HCT116 (cell line): Measurements from ENCODE around the gene CFAP92. TPM values are rescaled to one million over a fixed set of nuclear protein-coding genes. Genes with fewer than 3 reads are reported as not detected.

ENCODE experiments used
- ATAC-seq: fragments of 200-7000 bp; cut with Tn5 transposase; 2 replicates; pipeline ENCODE4 v1.9.1; 2020; ENCODE audit warnings: mild to moderate bottlenecking, moderate library complexity
- BruUV-seq: library from RNA; stranded (reverse); fragments of 400-500 nt; replicated peaks from 2 replicates; lab custom pipeline; 2021; lab: Mats Ljungman, UMichigan
- CTCF ChIA-PET: fragments of 300-600 bp; sonication (Branson Sonifier 250); formaldehyde crosslinking; loops from one replicate; lab custom pipeline; 2021; ENCODE audit warnings: antibody characterized with exemption; lab: Charles Lee
- POLR2A ChIA-PET: fragments of 300-600, 350-600 bp; sonication (Branson Sonifier 250); formaldehyde crosslinking; loops from one replicate; lab custom pipeline; 2021; ENCODE audit warnings: antibody characterized with exemption; lab: Charles Lee
- RAD21 ChIA-PET, 2 experiments: fragments of 300-600 bp; sonication (Branson Sonifier 250); formaldehyde crosslinking; loops; one replicate each; lab custom pipeline; 2023; ENCODE audit warnings: low total read pairs in 2 of 2; ENCODE audit not compliant: uncharacterized antibody in 2 of 2, unreplicated experiment in 2 of 2, low non-redundant PET in 1 of 2; lab: Charles Lee
- DNase-seq: peaks from one replicate; pipeline ENCODE4 v3.0.0-alpha.2; 2010; ENCODE audit warnings: low read depth, low spot score
- H2AFZ ChIP-seq: fragments of 200-600 bp; shearing (Covaris generic), sonication (generic); 2 replicates; pipeline ENCODE4 v1.6.1; 2017; ENCODE audit warnings: low read depth, mixed run types, mixed read lengths, antibody characterized with exemption, low read length; ENCODE audit not compliant: poor library complexity, severe bottlenecking
- H3K27ac ChIP-seq: 2 replicates; pipeline ENCODE4 v1.5.1; 2012; ENCODE audit warnings: low read depth, low read length
- H3K27me3 ChIP-seq: fragments of 200-600 bp; sonication (generic); 2 replicates; pipeline ENCODE4 v1.6.1; 2016; ENCODE audit warnings: mixed run types, low read length, mixed read lengths; ENCODE audit not compliant: insufficient read depth
- H3K36me3 ChIP-seq, 2 experiments: fragments of 200-500 bp in 1 of 2; fragments of 200-600 bp in 1 of 2; sonication (Bioruptor generic) in 1 of 2; sonication (generic) in 1 of 2; 2 replicates each; pipeline versions ENCODE4 v1.5.1 to v1.6.1; 2014 to 2016; ENCODE audit warnings: low read length in 2 of 2, inconsistent platforms in 1 of 2, mixed read lengths in 1 of 2, mixed run types in 1 of 2; ENCODE audit not compliant: insufficient read depth in 2 of 2, control insufficient read depth in 1 of 2
- H3K4me1 ChIP-seq, 2 experiments: fragments of 200-600 bp in 1 of 2; sonication (generic) in 1 of 2; 2 replicates each; pipeline versions ENCODE4 v1.5.1 to v1.6.1; 2012 to 2017; ENCODE audit warnings: low read length in 2 of 2, inconsistent platforms in 1 of 2, mild to moderate bottlenecking in 1 of 2, mixed read lengths in 1 of 2, mixed run types in 1 of 2, moderate library complexity in 1 of 2; ENCODE audit not compliant: insufficient read depth in 2 of 2, control insufficient read depth in 1 of 2
- H3K4me2 ChIP-seq: fragments of 200-600 bp; sonication (generic); 2 replicates; pipeline ENCODE4 v1.6.1; 2017; ENCODE audit warnings: mixed run types, low read length, mixed read lengths
- H3K4me3 ChIP-seq, 2 experiments: fragments of 200-600 bp in 1 of 2; sonication (generic) in 1 of 2; replicated peaks in 1 of 2; 2 replicates each; pipeline ENCODE4 v1.5.1; 2011 to 2016; ENCODE audit warnings: low read length in 2 of 2, control low read depth in 1 of 2, low read depth in 1 of 2, mild to moderate bottlenecking in 1 of 2, mixed read lengths in 1 of 2, mixed run types in 1 of 2
- H3K79me2 ChIP-seq: fragments of 200-600 bp; sonication (generic); 2 replicates; pipeline ENCODE4 v1.6.1; 2017; ENCODE audit warnings: mild to moderate bottlenecking, mixed run types, low read length, moderate library complexity, mixed read lengths; ENCODE audit not compliant: insufficient read depth
- H3K9ac ChIP-seq: fragments of 200-600 bp; sonication (generic); 2 replicates; pipeline ENCODE4 v1.6.1; 2016; ENCODE audit warnings: low read length, mixed read lengths
- H3K9me2 ChIP-seq: fragments of 200-600 bp; sonication (generic), shearing (Covaris generic); 2 replicates; pipeline ENCODE4 v1.6.1; 2017; ENCODE audit warnings: mixed run types, mild to moderate bottlenecking, moderate library complexity; ENCODE audit not compliant: insufficient read depth
- H3K9me3 ChIP-seq, 2 experiments: fragments of 200-500 bp in 1 of 2; fragments of 200-600 bp in 1 of 2; sonication (Bioruptor generic) in 1 of 2; sonication (generic) in 1 of 2; 2 replicates each; pipeline ENCODE4 v1.6.1; 2014 to 2017; ENCODE audit warnings: low read length in 2 of 2, mixed read lengths in 2 of 2, inconsistent platforms in 1 of 2, low read depth in 1 of 2, mild to moderate bottlenecking in 1 of 2, mixed run types in 1 of 2, moderate library complexity in 1 of 2; ENCODE audit not compliant: control insufficient read depth in 1 of 2, insufficient read depth in 1 of 2
- H4K20me1 ChIP-seq: fragments of 200-600 bp; sonication (generic), shearing (Covaris generic); 2 replicates; pipeline ENCODE4 v1.6.1; 2017; ENCODE audit warnings: mixed run types, mild to moderate bottlenecking, moderate library complexity; ENCODE audit not compliant: insufficient read depth
- ATF3 ChIP-seq: IDR thresholded peaks from 2 replicates; pipeline ENCODE4 v1.6.1; 2012
- CBX3 ChIP-seq: IDR thresholded peaks from 2 replicates; pipeline ENCODE4 v1.6.1; 2012; ENCODE audit warnings: low read depth
- CTCF ChIP-seq, 3 experiments: fragments of 200-600 bp in 1 of 3; sonication (generic) in 1 of 3; IDR thresholded peaks in 2 of 3; conservative IDR thresholded peaks in 1 of 3; 2 replicates each; pipeline ENCODE4 v1.5.1; 2012 to 2017; ENCODE audit warnings: low read depth in 2 of 3, low read length in 2 of 3, antibody characterized with exemption in 1 of 3, borderline replicate concordance in 1 of 3, control low read depth in 1 of 3, mild to moderate bottlenecking in 1 of 3, mixed read lengths in 1 of 3, mixed run types in 1 of 3, moderate library complexity in 1 of 3; ENCODE audit not compliant: insufficient read depth in 1 of 3
- JUND ChIP-seq: IDR thresholded peaks from 2 replicates; pipeline ENCODE4 v1.6.1; 2012
- POLR2A ChIP-seq: IDR thresholded peaks from 2 replicates; pipeline ENCODE4 v1.7.0; 2011; ENCODE audit warnings: borderline replicate concordance; ENCODE audit not compliant: insufficient read depth, insufficient read length; ENCODE audit errors: extremely low read depth
- POLR2AphosphoS5 ChIP-seq: IDR thresholded peaks from 2 replicates; pipeline ENCODE4 v1.6.1; 2011; ENCODE audit warnings: mild to moderate bottlenecking, low read depth, low read length, moderate library complexity
- REST ChIP-seq: IDR thresholded peaks from 2 replicates; pipeline ENCODE4 v1.6.1; 2012; ENCODE audit warnings: low read depth
- TCF7L2 ChIP-seq: IDR thresholded peaks from 2 replicates; pipeline ENCODE4 v1.7.0; 2011; ENCODE audit warnings: borderline replicate concordance, inconsistent platforms; ENCODE audit not compliant: insufficient read depth, insufficient read length; ENCODE audit errors: extremely low read depth
- ZFX ChIP-seq: fragments of 450-650 bp; IDR thresholded peaks from 2 replicates; pipeline ENCODE4 v1.6.1; 2017
- ZNF274 ChIP-seq: fragments of 200-500 bp; sonication (Bioruptor generic); IDR thresholded peaks from 2 replicates; pipeline ENCODE4 v1.6.1; 2014; ENCODE audit warnings: mild to moderate bottlenecking, low read depth, low read length, inconsistent platforms
- intact Hi-C: fragments of 100-400 bp; cut with micrococcal nuclease; formaldehyde crosslinking; loops from 2 replicates; pipeline ENCODE4 v1.10.0; 2022
- total RNA-seq: library from RNA; stranded (reverse); gene quantifications from one replicate; pipeline ENCODE4 v1.2.1, GENCODE V29; 2021; ENCODE audit not compliant: unreplicated experiment
- TF ChIP-seq, protein P1 (sequence below): IDR thresholded peaks from 2 replicates; pipeline ENCODE4 v1.6.1; 2011; ENCODE audit warnings: mild to moderate bottlenecking, low read length, moderate library complexity; ENCODE audit not compliant: insufficient replicate concordance; ENCODE audit errors: extremely low read depth

CFAP92 gene
- total RNA-seq, 1 experiment from 2014 or later = 3.6 TPM

GRCh38 chr3:128923576-128923975, 70.3 kb downstream of the CFAP92 start:
- no TSS peak for BruUV-seq
- Histone ChIP-seq H3K9me2 (no peaks in the 10 kb centered on the region), H4K20me1 (no peaks in the 10 kb centered on the region), H3K27me3 (no peaks in the 10 kb centered on the region), H3K79me2 (no peaks in the 10 kb centered on the region), H3K9me3 (peaks cover 8 to 21% of the 10 kb centered on the region in 2 experiments; a peak in 2 of 4 replicates), H3K36me3 (peaks cover 0 to 10% of the 10 kb centered on the region in 2 experiments; a peak in 1 of 4 replicates), H2AFZ (no peak overlapping the region), H3K4me2 (no peak overlapping the region), H3K27ac (no peak overlapping the region), H3K4me1 (no peaks in the 10 kb centered on the region), H3K9ac (no peak overlapping the region), H3K4me3 (no peak overlapping the region)
- no peak for TF ChIP-seq JUND
- TF ChIP-seq CBX3 = no peak
- no peak for TF ChIP-seq POLR2AphosphoS5
- TF ChIP-seq ZFX = no peak
- no peak for TF ChIP-seq ATF3
- no peak for TF ChIP-seq POLR2A
- TF ChIP-seq CTCF (IDR thresholded peaks at IDR 0.05 in 2 of 3, conservative IDR thresholded peaks at IDR 0.05 in 1 of 3; ENCODE audit: borderline replicate concordance in 1 of 3, insufficient read depth in 1 of 3, low read depth in 2 of 3, low read length in 2 of 3) = no peak
- no peak for TF ChIP-seq TCF7L2
- TF ChIP-seq REST = no peak
- no peak for TF ChIP-seq ZNF274
- TF ChIP-seq, protein P1, sequence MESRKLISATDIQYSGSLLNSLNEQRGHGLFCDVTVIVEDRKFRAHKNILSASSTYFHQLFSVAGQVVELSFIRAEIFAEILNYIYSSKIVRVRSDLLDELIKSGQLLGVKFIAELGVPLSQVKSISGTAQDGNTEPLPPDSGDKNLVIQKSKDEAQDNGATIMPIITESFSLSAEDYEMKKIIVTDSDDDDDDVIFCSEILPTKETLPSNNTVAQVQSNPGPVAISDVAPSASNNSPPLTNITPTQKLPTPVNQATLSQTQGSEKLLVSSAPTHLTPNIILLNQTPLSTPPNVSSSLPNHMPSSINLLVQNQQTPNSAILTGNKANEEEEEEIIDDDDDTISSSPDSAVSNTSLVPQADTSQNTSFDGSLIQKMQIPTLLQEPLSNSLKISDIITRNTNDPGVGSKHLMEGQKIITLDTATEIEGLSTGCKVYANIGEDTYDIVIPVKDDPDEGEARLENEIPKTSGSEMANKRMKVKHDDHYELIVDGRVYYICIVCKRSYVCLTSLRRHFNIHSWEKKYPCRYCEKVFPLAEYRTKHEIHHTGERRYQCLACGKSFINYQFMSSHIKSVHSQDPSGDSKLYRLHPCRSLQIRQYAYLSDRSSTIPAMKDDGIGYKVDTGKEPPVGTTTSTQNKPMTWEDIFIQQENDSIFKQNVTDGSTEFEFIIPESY = no peak
- RAD21 ChIA-PET = no interaction called here
- intact Hi-C loops = no loop called here
- DNase-seq = no peak
- no peak for ATAC-seq
- POLR2A ChIA-PET = no interaction called here
- CTCF ChIA-PET = no interaction called here
